Measurements from ENCODE around the gene NCBP2.

- TF ChIP-seq REST (IDR thresholded peaks at IDR 0.05; ENCODE audit: insufficient read depth in 1 of 2, low read depth in 2 of 2, low read length in 2 of 2) (no peak), POLR2AphosphoS5 (IDR thresholded peaks at IDR 0.05; ENCODE audit: low read depth, low read length) (no peak), TAF1 (IDR thresholded peaks at IDR 0.05; ENCODE audit: borderline replicate concordance, insufficient read depth, low read length) (no peak), SIN3A (IDR thresholded peaks at IDR 0.05; ENCODE audit: borderline replicate concordance, insufficient read depth, low read length) (no peak)
These were observed 43.0 kb upstream of the NCBP2 start for GRCh38 chr3:196985298-196985697.
